ENCODE data around the gene ADAMTSL2.

- TF ChIP-seq HNF4A (conservative IDR thresholded peaks at IDR 0.05) (no peak), JUND (IDR thresholded peaks at IDR 0.05) (no peak), SP1 (IDR thresholded peaks at IDR 0.05) (no peak), CTCF (IDR thresholded peaks at IDR 0.05; ENCODE audit: low read depth, low read length, missing input control) (no peak), REST (IDR thresholded peaks at IDR 0.05) (no peak), HNF4G (IDR thresholded peaks at IDR 0.05) (no peak), TAF1 (conservative IDR thresholded peaks at IDR 0.05) (no peak), ZBTB33 (IDR thresholded peaks at IDR 0.05) (no peak), NR2F2 (IDR thresholded peaks at IDR 0.05) (no peak)
These were observed 62.9 kb downstream of the ADAMTSL2 start for GRCh38 chr9:133597316-133597957.
